HFFc6 (cell line): ENCODE measurements around the gene PERM1. TPM values are rescaled to one million over a fixed set of nuclear protein-coding genes. Genes with fewer than 3 reads are reported as not detected.

Experiments
- DNase-seq: peaks from one replicate; pipeline ENCODE4 v3.0.0-alpha.2; 2018
- H3K27ac Mint-ChIP-seq: 2 replicates; pipeline ENCODE4 v1.8.0; 2020; ENCODE audit warnings: mild to moderate bottlenecking, mixed read lengths
- H3K27me3 Mint-ChIP-seq: 2 replicates; pipeline ENCODE4 v1.8.0; 2021; ENCODE audit warnings: mild to moderate bottlenecking, moderate library complexity, mixed read lengths; ENCODE audit not compliant: insufficient read depth
- H3K36me3 Mint-ChIP-seq: 2 replicates; pipeline ENCODE4 v1.8.0; 2021; ENCODE audit warnings: low read depth, mixed read lengths
- H3K4me1 Mint-ChIP-seq: 2 replicates; pipeline ENCODE4 v1.8.0; 2020; ENCODE audit warnings: low read depth, mixed read lengths
- H3K4me3 Mint-ChIP-seq: 2 replicates; pipeline ENCODE4 v1.8.0; 2020; ENCODE audit warnings: mild to moderate bottlenecking, moderate library complexity, mixed read lengths
- H3K9me3 Mint-ChIP-seq: 2 replicates; pipeline ENCODE4 v1.8.0; 2020; ENCODE audit warnings: mild to moderate bottlenecking, mixed read lengths
- CTCF ChIP-seq: fragments of 200-600 bp; sonication (generic); IDR thresholded peaks from 2 replicates; pipeline ENCODE4 v1.5.0; 2021; ENCODE audit warnings: antibody characterized with exemption, mild to moderate bottlenecking
- total RNA-seq, 6 experiments: library from RNA; stranded (reverse); fragmentation: NEBNext Ultra II Directional; extraction: Animal tissue kit (Norgen Biotek cat#: 25700); gene quantifications; 2 replicates in 1 of 6; 3 replicates in 5 of 6; pipeline ENCODE4 v1.2.3, GENCODE V29; 2021

PERM1 gene
- total RNA-seq, 6 experiments from 2014 or later, result 0.17 to 0.18 TPM; not detected in 4

DNA sequence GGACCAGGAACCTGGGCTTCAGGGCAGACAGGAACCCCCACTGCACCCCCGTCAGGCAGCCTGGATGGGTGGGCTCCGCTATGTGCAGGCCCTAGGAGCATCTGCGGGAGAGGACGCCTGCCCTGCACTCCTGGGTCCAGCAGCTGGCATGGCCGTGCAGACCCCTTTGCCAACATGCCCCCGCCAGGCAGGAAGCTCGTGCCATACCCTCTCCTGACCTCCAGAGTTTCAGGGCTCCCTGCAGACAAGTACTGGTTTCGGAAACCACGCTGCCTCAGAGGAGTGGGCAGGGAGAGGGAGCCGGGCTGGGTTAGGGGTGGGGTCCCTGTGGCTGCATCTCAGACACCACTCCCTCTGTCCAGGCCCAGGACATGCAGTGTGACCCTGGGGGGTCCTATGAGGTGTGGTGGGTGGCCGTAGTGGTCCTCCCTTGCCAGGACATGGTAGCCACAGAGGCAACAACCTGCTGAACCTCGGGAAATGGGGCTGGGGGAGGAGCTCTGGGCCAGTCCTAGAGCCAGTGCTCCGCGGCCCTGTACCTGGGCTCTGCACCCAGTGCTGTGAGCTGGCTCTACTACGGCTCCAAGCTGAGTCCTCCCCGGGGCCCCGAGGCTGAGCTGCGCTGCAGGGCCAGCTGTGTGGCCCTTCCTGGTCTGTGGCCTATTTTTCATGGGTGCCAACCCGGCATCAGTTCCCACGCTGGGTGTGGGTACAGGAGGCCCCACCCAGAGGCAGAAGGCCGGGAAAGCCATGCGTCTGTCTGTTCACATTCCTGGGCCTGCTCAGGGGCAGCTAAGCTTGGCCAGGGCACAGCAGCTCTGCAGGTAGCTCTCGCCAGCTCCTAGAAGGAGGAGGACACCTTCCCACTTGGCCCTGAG is 14.2 kb downstream of the PERM1 start:
- H3K27ac Mint-ChIP-seq, result no peak overlapping the region
- no peak for DNase-seq
- H3K4me3 Mint-ChIP-seq, result peak overlapping the region; percentile 86; the same call in 1 of the 2 replicates
- H3K36me3 Mint-ChIP-seq, result no peaks in the 10 kb centered on the region; the same call in 1 of the 2 replicates
- no peak for TF ChIP-seq CTCF
- no peaks in the 10 kb centered on the region for H3K4me1 Mint-ChIP-seq
- H3K9me3 Mint-ChIP-seq, result no peaks in the 10 kb centered on the region
- H3K27me3 Mint-ChIP-seq, result no peaks in the 10 kb centered on the region

GRCh38 chr1:966704-967300 is 15.1 kb downstream of the PERM1 start:
- peak; percentile 59 for DNase-seq
- H3K36me3 Mint-ChIP-seq, result no peaks in the 10 kb centered on the region; the same call in 1 of the 2 replicates
- H3K4me3 Mint-ChIP-seq, result peak overlapping the region; percentile 86
- no peak for TF ChIP-seq CTCF
- H3K27me3 Mint-ChIP-seq, result no peaks in the 10 kb centered on the region
- no peaks in the 10 kb centered on the region for H3K4me1 Mint-ChIP-seq
- no peaks in the 10 kb centered on the region for H3K9me3 Mint-ChIP-seq
- peak overlapping the region; percentile 73 for H3K27ac Mint-ChIP-seq

DNA sequence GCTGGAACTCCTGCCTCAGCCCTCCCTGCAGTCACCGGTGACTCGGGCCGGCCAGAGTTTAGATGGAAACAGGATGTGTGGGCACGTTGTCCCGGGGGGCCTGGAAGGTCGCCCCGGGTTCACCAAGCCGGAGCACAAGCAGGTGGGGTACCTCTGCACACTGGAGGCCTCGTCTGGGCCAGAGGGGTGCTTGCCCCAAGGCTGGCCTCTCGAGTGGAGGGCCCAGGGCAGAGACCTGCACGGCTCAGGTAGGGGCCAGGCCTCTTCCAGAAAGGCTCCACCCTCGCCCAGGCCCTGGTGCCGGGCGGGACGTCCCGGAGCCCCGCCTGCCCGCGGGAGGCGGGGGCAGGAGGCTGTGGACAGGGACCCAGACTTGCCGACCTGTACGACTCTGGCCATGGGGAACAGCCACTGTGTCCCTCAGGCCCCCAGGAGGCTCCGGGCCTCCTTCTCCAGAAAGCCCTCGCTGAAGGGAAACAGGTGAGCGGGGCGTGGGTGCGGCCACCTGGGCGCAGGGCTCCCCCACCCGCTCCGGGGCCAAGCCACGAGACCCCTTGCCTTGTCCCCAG is 15.7 kb downstream of the PERM1 start, which contains the start of gene PLEKHN1:
PLEKHN1 (plus strand) TSS at position 348 of the 569 bp plus-strand sequence; CDS start at position 398, 50 bp downstream.
- Mint-ChIP-seq H3K4me1 (no peaks in the 10 kb centered on the region), H3K9me3 (no peaks in the 10 kb centered on the region)
- peak; percentile 20 for DNase-seq

GRCh38 chr1:965526-966134 is 16.3 kb downstream of the PERM1 start:
- Mint-ChIP-seq H3K4me1 (no peaks in the 10 kb centered on the region), H3K27ac (peak overlapping the region; percentile 40; the same call in 1 of the 2 replicates), H3K27me3 (no peaks in the 10 kb centered on the region), H3K9me3 (no peaks in the 10 kb centered on the region), H3K36me3 (no peaks in the 10 kb centered on the region; the same call in 1 of the 2 replicates), H3K4me3 (peak overlapping the region; percentile 28; the same call in 1 of the 2 replicates)
- TF ChIP-seq CTCF, result no peak
- DNase-seq, result no peak

More for the DNA sequence above, 15.7 kb downstream of the PERM1 start, which contains the start of gene PLEKHN1:
- no peaks in the 10 kb centered on the region for H3K27me3 Mint-ChIP-seq
- no peaks in the 10 kb centered on the region; the same call in 1 of the 2 replicates for H3K36me3 Mint-ChIP-seq
- H3K4me3 Mint-ChIP-seq, result peak within 1 kb of the TSS; percentile 86
- TF ChIP-seq CTCF, result no peak
- peak within 1 kb of the TSS; percentile 73 for H3K27ac Mint-ChIP-seq
